ENCODE data around the gene PCLO.
A peak's percentile ranks its signal among the peaks of the same experiment; 100 is the strongest.

PCLO gene

GRCh38 chr7:82816272-82816671 is 346.4 kb downstream of the PCLO start:
- DNase-seq: no peak

DNA sequence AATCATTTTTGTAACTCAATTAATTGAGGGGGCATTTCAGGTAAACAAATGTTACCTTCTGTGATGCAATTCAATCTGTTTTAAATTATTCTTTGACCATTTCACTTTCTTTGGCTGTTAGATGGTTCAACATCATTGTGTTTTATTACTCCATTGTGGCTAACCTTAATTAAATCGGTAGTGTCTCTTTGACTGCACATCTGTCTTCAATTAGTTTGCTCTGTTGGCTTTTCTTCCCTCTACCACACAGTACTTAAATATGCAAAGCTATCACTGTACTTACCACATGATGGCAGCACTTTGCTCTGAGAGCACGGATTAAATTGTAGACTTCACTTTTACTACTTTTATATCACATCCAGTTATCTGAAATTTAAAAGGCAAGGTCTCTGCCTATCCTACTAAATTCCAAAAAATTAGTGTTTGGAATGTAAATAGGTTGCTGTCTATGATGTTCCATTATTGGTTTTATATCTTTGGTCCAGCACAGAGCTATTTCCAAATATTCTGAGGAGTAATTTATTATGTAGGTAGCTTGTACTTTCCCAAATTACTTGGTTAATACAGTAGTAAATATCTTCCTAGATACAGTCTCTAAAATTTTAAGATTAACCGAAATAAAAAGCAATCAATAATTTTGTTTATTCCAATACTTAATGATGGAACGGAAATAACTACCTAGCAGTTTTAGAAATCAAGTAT is 352.0 kb downstream of the PCLO start:
- DNase-seq: peak; percentile 59

- DNase-seq: no peak
These were observed 354.1 kb downstream of the PCLO start for GRCh38 chr7:82808633-82809032.

- no peak for DNase-seq
These were observed 357.1 kb downstream of the PCLO start for GRCh38 chr7:82805527-82805960.

DNA sequence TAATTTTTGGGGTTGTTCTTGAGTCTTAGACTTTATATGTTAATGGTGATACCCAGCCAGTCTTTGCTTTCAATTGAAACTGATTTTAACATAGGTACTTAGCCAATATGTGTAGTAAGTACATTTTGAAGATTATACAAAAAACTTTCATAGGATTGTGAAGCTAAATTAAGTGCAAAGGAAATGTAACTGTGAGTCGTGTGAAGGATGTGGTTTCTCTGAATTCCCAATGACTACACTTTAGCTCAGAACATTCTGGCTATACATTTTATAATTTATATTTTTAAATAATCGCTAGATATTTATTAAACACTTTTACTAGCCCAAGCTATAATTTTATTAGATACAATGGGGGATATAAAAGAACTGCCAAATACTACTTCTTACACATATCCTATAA is 359.3 kb downstream of the PCLO start:
- DNase-seq: no peak

- DNase-seq: no peak
These were observed 372.6 kb downstream of the PCLO start for GRCh38 chr7:82789883-82790609.

GRCh38 chr7:82778021-82778420 is 384.7 kb downstream of the PCLO start:
- no peak for DNase-seq

GRCh38 chr7:82762880-82763279 is 399.8 kb downstream of the PCLO start:
- no peak for DNase-seq

GRCh38 chr7:82760831-82761230 is 401.9 kb downstream of the PCLO start:
- no peak for DNase-seq

GRCh38 chr7:82760074-82760473 is 402.6 kb downstream of the PCLO start:
- DNase-seq: no peak

- DNase-seq: no peak
These were observed 406.8 kb downstream of the PCLO start for GRCh38 chr7:82755705-82756551.

GRCh38 chr7:82750007-82750406 is 412.7 kb downstream of the PCLO start:
- no peak for DNase-seq

GRCh38 chr7:82745820-82746219 is 416.9 kb downstream of the PCLO start:
- no peak for DNase-seq

- DNase-seq: no peak
These were observed 417.6 kb downstream of the PCLO start for GRCh38 chr7:82745117-82745516.

DNA sequence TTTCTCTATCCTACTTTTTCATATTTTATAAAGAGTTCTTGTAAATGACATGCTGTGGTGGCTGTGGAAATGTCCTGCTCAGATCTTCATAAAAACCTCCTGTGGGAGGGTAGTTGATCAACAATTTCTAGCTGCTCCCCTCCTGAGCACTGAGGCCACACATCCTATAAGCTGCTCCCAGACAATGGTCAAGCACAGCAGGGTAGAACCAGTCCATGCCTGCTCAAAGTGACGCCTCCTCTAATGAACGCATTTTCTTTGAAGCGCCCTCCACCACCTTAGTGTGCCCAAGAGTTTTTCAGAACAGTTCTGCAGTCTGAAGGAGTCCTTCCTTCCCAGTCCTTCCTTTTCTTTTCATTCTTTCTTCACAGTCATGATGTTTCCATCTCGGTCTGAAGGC is 420.5 kb downstream of the PCLO start:
- DNase-seq: no peak

DNA sequence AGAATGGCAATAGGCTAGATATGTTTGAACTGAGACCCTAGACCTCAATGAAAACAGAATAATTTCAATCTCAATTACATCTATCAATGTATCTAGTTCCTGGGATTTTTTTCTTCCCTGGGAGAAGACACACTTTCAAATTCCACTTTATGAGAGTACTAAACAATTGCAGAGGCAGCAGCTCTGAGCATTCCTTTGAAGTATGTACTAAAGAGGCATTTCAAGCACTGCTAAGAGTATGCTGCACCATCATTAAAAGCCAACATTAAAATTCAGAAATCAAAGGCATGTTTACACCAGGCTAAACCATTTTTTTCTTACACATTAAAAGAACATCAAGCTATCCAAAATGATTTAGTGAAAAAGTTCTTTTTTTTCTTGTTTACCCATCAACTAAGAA is 421.2 kb downstream of the PCLO start:
- no peak for DNase-seq

DNA sequence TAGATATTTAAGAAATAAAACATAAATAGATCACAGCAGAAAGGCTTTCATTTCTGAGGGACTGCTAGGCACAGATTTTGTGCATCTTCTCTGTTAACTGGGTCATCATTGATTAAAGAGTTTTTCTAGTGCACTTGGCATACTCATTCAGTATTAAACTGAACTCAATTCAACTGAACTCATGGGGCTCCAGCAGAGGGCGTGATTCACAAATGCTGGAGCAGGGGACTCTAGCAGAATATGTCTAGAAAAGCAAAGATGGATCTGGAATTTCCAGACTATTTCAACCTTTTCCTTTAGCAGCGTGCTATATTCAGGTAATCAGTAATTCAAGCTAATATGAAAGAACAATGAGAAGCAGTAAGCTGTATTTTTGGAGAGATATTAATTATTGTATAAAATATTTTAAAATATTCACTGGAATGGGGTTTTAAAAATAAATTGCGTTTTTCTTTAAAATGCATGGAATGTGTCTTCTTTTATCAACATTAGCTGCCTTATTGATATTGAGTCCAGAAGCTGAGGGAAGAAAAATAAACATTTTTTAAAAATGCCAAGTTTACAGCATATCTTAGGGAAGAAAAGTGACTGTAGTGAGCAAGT is 422.3 kb downstream of the PCLO start:
- peak; percentile 51 for DNase-seq

DNA sequence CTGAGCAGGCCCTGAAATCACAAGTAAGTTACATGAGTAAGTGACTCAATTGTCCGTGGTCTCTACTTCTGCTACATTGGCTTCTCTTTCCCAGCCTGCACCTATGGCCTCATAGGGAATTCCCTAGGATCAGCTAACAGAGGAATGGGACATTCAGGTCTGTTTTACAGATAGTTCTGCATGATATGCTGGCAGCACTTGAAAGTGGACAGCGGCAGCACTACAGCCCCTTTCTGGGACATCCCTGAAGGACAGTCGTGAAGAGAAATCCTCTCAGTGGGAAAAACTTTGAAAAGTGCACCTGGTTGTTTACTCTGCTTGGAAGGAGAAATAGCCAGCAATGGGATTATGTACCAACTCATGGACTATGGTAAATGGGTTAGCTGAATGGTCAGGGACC is 426.1 kb downstream of the PCLO start:
- DNase-seq: no peak

DNA sequence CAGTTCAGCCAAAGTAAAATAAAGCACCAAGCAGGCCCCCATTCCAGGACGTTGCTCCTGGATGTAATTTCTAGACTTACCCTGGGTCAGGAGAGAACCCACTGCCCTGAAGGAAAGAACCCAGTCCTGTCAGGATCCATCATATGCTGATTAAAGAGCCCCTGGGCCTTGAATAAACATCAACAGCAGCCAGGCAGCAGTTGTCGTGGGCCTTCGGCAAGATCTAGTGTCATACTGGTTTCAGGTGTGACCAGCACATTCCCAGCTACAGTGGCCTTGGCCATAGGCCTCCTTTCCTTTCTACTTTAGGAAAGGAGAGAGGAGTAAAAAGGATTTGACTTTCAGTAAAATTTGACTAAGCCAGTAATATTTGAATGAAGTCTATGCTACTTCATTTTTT is 430.0 kb downstream of the PCLO start:
- DNase-seq: no peak

- DNase-seq: peak; percentile 44
These were observed 433.3 kb downstream of the PCLO start for GRCh38 chr7:82729172-82730030.

DNA sequence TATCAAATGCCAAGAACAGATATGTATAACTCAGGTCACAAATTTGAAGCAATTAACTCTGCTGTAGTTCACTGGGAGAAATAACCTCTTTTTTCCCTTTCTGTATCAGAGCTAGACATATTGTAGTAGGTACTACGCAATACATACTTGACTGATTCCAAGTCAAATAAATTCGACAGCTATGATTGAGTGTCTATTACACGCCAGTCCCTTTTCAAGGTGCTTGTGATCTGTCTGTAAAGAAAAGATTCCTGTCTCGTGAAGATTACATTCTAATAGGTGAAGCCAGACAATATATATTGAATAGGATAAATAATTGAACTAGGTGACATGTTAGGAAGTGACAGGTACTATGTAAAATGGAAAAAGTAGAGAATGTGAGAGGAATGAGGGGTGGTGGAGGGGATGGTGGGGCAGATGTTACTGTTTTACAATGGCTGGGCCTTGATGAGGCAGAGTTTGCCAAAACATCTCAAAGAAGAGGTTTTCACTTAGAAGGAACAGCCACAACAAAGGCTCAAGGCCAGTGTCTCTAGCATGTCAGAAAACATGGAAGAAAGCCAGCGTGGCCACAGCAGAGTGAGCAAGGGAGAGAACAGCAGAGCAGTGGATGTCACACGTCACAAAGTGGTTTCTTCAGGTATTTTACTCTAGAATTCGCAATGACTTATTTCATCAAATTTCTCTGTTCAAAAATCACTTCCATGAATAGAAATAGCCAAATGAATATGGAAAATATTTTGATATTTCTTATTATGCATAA is 436.5 kb downstream of the PCLO start:
- no peak for DNase-seq

All from hematopoietic multipotent progenitor cell treated with erythropoietin and hydrocortisone succinate and interleukin-3 and kit ligand, for 6 days (in vitro differentiated cells).